Putamen (tissue), 1 donor: ENCODE measurements around the gene CHMP1A.
A peak's percentile ranks its signal among the peaks of the same experiment; 100 is the strongest.
"Not testable (repeated sequence)": the region's sequence is repeated elsewhere in the genome, so short reads cannot be mapped to it uniquely, and the experiment has no call there.

ENCODE experiments used
- DNase-seq: peaks from one replicate; pipeline ENCODE4 v3.0.0-alpha.2; 2016; ENCODE audit warnings: low spot score

CHMP1A gene

DNA sequence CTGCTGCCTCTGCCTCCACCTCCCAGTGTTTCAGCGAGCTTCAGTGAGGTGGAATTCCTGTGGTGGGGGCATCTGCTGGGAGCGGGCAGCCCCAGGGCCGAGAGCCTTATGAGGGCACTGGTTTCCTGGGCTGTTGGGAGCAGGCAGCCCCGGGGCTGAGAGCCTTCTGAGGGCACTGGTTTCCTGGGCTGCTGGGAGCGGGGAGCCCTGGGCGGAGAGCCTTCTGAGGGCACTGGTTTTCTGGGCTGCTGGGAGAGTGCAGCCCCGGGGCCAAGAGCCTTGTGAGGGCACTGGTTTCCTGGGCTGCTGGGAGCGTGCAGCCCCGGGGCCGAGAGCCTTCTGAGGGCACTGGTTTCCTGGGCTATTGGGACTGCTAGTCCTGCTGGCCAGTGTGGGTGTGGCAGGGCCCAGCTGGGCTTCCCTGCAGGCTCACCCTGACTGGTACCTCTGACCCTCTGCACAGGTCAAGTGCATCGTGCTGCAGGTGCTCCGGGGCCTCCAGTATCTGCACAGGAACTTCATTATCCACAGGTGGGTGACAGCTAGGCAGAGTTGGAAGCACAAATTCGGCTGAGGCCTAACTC lies 34.6 kb upstream of the CHMP1A start:
- no peak for DNase-seq

- DNase-seq = no peak
Observed at GRCh38 chr16:89691231-89691985, 33.9 kb upstream of the CHMP1A start.

DNA sequence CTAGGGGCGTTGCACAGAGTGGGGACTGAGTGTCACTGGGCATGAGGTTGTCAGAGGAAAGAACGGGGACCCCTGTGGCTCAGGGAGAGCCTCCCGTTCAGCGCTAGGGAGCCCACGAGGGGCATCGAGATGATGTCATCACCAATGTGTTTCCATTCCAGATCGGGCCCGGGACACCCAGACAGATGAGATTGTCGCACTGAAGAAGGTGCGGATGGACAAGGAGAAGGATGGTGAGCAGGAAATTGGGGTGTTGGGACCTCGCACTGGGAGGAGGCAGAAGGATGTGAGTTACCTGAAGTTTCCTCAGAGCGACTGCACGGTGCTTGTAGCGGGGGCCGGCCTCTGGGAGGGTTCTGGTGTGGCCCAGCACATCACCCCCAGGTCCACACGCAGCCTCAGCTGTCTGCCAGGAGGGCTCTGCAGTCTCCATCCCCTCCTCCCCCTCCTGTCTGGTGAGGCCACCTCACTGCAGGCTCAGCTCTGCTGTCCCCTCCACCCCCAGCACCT lies 32.9 kb upstream of the CHMP1A start:
- DNase-seq = no peak

GRCh38 chr16:89689621-89690020 lies 32.1 kb upstream of the CHMP1A start:
- not testable (repeated sequence) for DNase-seq

DNA sequence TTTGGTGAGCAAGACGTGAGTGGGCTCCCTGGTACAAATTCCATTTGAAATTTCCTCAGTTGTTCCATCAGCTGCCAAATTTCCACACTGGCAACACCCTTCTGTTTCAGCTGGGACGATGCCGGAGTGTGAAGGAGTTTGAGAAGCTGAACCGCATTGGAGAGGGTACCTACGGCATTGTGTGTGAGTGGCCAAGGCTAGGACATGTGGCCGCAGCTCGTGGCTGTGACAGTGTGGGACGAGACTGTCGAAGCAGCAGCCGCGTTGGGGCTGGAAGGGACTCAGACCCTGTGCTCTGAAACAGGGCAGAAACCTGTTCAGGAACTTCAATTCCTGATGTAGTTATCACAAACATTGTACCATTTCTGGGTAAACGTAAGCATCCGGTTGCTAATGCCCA lies 31.6 kb upstream of the CHMP1A start:
- no peak for DNase-seq

DNA sequence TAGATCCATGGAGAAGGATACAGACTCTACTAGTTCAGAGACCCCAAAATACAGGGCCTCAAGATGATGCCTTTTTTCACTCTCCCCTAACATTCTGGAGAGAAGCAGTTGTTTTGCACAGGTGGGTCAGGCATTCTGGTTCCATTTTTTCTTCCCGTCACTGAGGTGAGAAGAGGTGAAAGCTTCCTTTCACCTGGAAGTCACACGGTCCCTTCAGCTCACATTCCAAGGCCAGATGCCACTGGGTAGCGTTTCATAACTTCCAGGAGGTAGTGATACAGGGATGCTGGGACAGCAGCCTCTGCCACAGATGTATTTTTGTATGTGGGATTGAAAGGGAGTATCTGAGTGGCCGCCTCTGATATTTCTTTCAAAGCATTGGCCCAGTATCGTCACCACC lies 30.9 kb upstream of the CHMP1A start:
- no peak for DNase-seq

DNA sequence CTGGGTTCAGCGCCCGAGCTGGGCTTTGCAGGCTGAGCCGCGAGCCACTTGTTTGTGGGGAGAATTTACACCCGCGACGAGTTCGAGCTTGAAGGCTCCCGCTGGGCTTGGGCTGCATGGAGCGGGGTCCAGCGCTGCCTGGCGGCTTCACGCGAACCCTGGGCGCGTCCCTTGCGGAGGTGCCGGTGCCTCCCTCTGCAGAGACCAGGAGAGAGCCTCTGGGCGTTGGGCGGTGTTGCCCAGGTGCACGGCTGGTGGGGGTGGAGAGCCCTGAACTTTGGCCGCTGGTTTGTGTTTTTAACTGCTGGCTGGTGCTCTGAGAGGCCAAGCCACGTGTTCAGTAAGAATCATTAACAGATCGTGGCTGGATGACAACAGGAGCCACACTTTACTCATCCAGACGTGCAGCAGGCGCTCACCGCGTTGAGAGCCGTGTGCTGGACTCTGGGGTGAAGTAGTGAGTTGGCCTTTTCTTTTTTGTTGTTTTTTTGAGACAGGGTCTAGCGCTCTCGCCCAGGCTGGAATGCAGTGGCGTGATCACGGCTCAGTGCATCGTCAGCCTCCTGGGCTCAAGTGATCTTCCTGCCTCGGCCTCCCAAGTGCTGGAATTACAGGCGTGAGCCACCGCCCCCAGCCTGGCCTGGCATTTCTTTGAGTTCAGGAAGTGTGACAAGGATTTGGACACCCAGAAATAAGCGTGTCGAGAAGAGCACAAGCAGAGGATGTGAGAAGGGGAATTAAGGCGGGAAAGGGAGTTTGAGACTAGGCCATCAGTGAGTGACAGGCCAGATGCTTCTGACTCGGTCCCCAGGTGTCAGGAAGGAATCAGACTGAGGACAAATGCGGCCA lies 29.8 kb upstream of the CHMP1A start:
- DNase-seq = no peak

DNA sequence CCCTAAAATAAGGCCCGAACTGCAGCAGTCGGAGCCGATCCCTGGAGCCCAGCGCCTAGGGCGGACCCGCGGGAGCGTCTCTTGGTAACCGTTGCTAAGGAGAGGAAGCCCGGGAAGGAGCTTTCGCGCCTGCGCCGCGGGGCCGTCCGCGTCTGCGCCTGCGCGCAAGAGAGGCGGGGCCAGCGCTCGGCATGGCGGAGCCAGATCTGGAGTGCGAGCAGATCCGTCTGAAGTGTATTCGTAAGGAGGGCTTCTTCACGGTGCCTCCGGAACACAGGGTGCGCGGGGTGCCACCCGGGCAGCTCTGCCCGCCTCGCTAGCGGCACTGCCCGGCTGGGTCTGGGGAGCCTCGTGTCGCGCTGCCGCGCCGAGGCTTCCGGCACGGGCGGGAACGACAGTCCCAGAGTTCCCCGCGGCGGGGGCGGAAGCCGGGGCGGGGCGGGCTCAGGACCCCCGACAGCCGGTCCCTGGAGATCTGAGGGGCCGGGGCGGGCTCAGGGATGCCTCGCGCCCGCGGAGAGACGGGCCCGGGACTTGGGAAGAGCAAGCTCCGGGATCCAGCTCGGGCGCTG lies 29.1 kb upstream of the CHMP1A start, which contains the start of gene CDK10:
Gene CDK10 (plus strand): TSS at position 170 of the 572 bp plus-strand sequence. CDS start 22 bp downstream, at position 192.
- peak; percentile 86 for DNase-seq

- no peak for DNase-seq
Observed at GRCh38 chr16:89685916-89686315, 28.4 kb upstream of the CHMP1A start.

- DNase-seq = no peak
Observed at GRCh38 chr16:89678258-89678657, 20.8 kb upstream of the CHMP1A start.

DNA sequence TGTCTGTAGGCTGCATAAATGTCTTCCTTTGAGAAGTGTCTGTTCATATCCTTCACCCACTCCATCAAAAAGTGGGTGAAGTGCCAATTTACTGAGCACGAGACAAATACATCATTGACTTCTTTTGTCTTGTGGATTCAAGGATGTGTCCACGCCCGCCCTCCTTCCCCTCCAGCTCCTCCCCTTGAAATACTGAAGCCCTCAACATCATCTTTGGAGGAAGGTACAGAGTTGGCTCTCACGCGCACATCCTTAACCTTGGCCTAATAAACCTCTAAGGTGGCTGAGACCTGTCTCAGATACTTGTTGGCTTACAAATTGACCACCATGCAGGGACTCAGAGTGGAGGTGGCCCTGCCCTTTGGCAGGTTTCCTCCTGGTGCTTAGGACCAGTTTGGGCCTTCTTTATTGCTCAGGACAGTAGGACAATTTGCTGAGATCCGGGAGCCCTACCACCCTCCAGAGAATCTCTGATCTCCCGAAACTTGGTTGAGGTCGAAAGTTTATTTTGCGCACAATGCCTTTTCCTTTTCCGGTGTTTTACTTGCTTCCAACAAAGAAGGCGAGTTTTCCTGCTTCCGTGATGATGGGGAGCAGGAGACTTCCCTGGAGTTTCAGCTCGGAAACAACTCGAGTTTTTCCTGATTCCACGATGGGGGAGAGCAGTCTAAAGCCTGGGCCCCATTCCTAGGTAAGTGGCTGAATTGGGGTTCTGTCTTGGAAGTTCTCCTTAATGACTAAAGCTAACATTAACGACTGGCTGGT lies 14.9 kb upstream of the CHMP1A start:
- DNase-seq = no peak

GRCh38 chr16:89671565-89671964 lies 14.1 kb upstream of the CHMP1A start:
- not testable (repeated sequence) for DNase-seq

- DNase-seq = no peak
Observed at GRCh38 chr16:89670496-89671431, 13.3 kb upstream of the CHMP1A start.

- DNase-seq = no peak
Observed at GRCh38 chr16:89669755-89670154, 12.2 kb upstream of the CHMP1A start.

- DNase-seq = no peak
Observed at GRCh38 chr16:89668790-89669158, 11.3 kb upstream of the CHMP1A start.

DNA sequence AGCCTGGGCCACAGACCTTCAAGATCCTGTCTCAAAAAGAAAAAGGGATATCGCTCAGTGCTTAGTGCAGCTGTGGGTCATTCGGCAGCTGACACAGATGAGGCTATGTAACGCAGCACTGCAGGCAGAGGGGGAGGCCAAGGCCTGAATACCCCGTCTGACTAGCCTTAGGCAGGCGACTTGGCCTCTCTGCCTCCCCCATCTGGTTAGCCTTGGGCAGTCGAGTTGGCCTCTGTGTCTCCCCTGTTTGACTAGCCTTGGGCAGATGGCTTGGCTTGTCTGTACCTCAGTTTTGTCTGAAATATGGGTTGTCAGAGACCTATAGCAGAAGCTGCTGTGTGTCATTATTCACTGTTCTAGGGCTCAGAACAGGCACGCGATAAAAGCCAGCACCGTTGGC lies 10.1 kb upstream of the CHMP1A start:
- DNase-seq = no peak

- DNase-seq = not testable (repeated sequence)
Observed at GRCh38 chr16:89667000-89667399, 9.5 kb upstream of the CHMP1A start.

DNA sequence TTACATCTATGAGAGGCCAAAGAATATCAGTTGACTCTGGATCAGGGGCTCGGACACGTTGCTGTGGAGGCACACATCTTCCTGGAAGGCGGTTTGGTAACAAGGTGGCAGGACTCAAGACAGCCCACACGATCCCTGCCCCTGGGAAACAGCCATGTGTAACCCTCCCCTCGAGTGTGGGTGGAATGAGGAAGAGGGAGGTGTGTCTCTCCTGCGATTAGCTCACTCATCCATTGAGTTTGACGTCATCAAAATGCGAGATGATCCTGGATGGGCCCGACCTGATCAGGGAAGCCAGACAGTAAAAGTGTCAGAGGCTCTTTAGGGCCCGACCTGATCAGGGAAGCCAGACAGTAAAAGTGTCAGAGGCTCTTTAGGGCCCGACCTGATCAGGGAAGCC lies 6.7 kb upstream of the CHMP1A start:
- not testable (repeated sequence) for DNase-seq

DNA sequence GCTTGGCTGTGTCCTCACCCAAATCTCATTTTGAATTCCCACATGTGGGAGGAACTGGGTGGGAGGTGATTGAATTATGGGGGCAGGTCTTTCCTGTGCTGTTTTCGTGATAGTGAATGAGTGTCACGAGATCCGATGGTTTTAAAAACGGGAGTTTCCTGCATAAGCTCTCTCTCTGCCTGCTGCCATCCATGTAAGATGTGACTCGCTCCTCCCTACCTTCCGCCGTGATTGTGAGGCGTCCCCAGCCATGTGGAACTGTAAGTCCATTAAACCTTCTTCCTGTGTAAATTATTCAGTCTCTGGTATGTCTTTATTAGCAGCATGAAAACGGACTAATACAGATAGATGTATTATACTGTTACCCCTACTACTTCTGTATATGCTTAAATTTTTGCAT lies 3.7 kb upstream of the CHMP1A start:
- no peak for DNase-seq

DNA sequence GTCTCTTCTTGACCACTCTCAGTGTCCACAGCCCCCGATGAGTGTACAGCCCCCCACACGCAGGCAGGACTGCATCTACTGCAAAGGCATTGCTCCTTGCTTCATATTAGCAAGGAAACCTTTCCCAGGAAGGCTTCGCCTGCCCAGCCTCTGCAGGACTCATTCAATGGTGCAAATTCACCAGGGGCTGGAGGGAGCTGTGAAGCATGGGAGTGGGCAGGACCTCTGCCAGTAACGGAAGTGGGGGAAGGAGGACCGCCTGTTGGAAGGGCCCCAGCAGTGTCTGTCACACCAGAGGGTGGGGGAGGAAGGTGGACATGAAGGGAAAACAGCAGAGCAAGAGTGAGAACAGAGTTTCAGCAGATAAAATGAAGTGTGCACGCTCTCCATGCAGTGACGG lies 2.6 kb upstream of the CHMP1A start:
- no peak for DNase-seq
